ENCODE measurements around the gene SLC30A10. TPM values are rescaled to one million over a fixed set of nuclear protein-coding genes. Genes with fewer than 3 reads are reported as not detected.
"Not testable (repeated sequence)": the region's sequence is repeated elsewhere in the genome, so short reads cannot be mapped to it uniquely, and the experiment has no call there.

SLC30A10 gene
- total RNA-seq, 1 experiment from 2014 or later, result not detected

GRCh38 chr1:219891846-219892245 lies 36.5 kb downstream of the SLC30A10 start:
- not testable (repeated sequence) for DNase-seq (ENCODE audit: low spot score)

GRCh38 chr1:219888667-219889066 lies 39.7 kb downstream of the SLC30A10 start:
- not testable (repeated sequence) for DNase-seq (ENCODE audit: low spot score)

GRCh38 chr1:219885680-219886079 lies 42.7 kb downstream of the SLC30A10 start:
- no peak for DNase-seq (ENCODE audit: low spot score)

DNA sequence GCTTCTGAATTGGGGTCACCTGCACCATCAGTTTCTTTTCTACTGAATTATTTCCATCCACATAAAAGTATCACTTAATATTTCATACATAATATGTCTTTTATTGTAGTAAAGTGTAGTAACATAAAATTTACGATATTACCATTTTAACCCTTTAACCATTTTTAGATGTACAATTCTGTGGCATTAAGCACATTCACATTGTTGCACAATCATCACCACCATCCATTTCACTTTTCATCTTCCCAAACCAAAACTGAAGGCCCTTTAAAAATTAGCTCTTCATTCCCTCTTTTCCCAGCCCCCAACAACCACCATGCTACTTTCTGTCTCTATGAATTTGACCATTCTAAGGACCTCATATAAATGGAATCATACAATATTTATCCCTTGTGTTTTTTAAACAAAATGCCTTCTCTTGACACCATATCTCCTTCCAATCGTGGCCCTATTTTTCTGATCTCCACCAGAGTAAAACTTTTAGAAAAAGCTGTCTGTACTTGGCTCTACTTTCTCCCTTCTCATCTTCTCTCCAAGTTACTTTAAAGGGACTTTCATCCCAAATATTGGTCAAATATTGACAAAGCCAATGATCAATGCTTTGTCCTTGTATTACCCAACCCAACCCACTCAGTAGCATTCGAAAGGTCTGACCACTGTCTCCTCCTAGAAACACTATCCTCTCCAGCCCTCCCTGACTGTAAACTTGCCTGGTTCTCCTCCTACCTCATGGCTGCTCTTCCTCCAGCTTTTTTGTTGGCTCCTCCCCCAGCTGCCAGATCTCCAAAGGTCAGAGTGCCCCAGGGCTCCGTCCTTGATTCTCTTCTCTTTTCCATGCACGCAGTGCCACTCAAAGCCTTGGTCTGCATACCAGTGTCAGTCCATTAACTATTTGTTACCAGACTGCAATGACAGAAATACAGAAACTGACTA lies 44.7 kb downstream of the SLC30A10 start:
- DNase-seq (ENCODE audit: low spot score), result no peak

- DNase-seq (ENCODE audit: low spot score), result no peak
Measured at GRCh38 chr1:219882755-219883154, 45.6 kb downstream of the SLC30A10 start.

DNA sequence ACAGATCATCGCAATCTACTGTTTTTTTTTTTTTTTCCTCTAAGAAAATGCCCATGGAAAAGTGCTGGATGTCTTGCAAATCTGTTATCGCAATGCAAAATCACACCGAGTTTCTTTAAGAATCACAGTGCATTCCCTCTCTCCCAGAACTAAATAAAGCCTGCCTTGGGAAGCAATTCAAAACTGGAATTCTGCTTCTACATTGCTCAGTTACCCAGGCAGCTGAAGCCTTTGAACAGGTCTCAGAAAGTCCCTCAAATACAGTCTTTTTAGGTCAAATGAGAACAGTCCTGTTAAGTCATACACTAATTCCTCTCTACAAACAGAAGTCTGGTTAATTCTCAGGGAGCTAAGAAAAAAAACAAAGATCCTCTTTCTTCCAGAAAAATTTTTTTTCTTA lies 46.3 kb downstream of the SLC30A10 start:
- no peak for DNase-seq (ENCODE audit: low spot score)

DNA sequence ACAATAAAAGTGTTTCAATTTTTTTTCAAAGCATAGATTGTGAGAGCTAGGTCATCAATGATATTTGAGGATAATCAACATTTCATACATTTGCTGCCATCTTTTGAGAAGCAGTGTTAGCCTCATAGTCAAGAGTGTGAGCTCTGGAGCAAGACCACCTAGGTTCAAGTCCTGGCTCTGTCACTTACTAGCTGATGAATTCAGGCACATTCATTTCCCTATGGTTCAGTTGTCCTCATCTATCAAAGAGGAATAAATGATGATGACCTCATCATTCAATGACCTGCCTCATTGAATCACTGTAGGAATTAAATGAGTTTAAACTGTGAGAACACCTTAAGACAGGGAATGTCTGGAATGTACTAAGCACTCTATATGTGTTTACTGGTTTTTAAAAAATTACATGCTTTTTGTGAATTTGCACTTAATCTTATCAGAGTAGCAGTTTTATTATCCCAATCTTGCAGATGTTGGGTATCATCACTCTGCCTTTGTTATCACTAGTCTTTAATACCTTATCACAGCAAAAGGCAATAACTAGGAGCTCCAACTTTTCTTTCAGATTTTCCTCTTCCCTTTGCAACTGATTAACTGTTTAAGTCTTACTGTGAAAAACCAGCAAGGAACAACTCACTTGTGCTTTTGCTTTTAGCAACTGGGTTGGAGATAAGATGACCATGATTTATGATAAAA lies 47.4 kb downstream of the SLC30A10 start:
- no peak for DNase-seq (ENCODE audit: low spot score)

GRCh38 chr1:219876798-219877209 lies 51.6 kb downstream of the SLC30A10 start:
- no peak for DNase-seq (ENCODE audit: low spot score)

GRCh38 chr1:219875860-219876259 lies 52.5 kb downstream of the SLC30A10 start:
- no peak for DNase-seq (ENCODE audit: low spot score)

GRCh38 chr1:219872538-219872937 lies 55.8 kb downstream of the SLC30A10 start:
- not testable (repeated sequence) for DNase-seq (ENCODE audit: low spot score)

GRCh38 chr1:219871427-219872057 lies 56.8 kb downstream of the SLC30A10 start:
- no peak for DNase-seq (ENCODE audit: low spot score)

GRCh38 chr1:219868615-219869014 lies 59.7 kb downstream of the SLC30A10 start:
- not testable (repeated sequence) for DNase-seq (ENCODE audit: low spot score)

Other genes starting within 250 kb of the SLC30A10 start
- 59.3 and 61.5 TPM in 2 replicates for gene EPRS1, start 117.9 kb upstream of the SLC30A10 start, total RNA-seq (2014; rRNA removed; shearing (Covaris generic))
- gene BPNT1, start 161.2 kb upstream of the SLC30A10 start, total RNA-seq (2014; rRNA removed; shearing (Covaris generic)), result 16.9 and 24.4 TPM in 2 replicates
- 84.1 and 95.4 TPM in 2 replicates for gene IARS2, start 165.6 kb upstream of the SLC30A10 start, total RNA-seq (2014; rRNA removed; shearing (Covaris generic))

Measured in H4 (cell line).